Pancreas (tissue), 10 donors: ENCODE results near the gene XKR7. TPM values are rescaled to one million over a fixed set of nuclear protein-coding genes. Genes with fewer than 3 reads are reported as not detected.

Experiments used
- ATAC-seq, 4 donors: fragments of 200-7000 bp; cut with Tn5 transposase; one replicate each; pipeline versions ENCODE4 v1.8.0 to v1.9.1; 2020; ENCODE audit warnings: mild to moderate bottlenecking in 4 of 4, moderate library complexity in 4 of 4
- DNase-seq, 6 donors: peaks; one replicate each; pipeline ENCODE4 v3.0.0-alpha.2; 2020
- FAIRE-seq: peaks from 2 replicates; lab custom pipeline; 2012; peaks lifted over from hg19 to GRCh38; lab: Jason Lieb, UNC
- H3K27ac ChIP-seq, 4 donors: fragments of 200-600 bp; sonication (generic); 1 replicate in 3 of 4; 2 replicates in 1 of 4; pipeline versions ENCODE4 v1.5.0 to v1.8.0; 2020
- H3K27me3 ChIP-seq, 4 donors: fragments of 200-600 bp; one replicate each; pipeline ENCODE4 v1.8.0; 2021
- H3K36me3 ChIP-seq, 3 donors: fragments of 200-600 bp; sonication (generic) in 1 of 3; one replicate each; pipeline versions ENCODE4 v1.5.0 to v1.8.0; 2020 to 2021
- H3K4me1 ChIP-seq, 3 donors: fragments of 200-600 bp; one replicate each; pipeline ENCODE4 v1.8.0; 2021
- H3K4me3 ChIP-seq, 4 donors: fragments of 200-600 bp; sonication (generic) in 2 of 4; one replicate each; pipeline versions ENCODE4 v1.5.0 to v1.8.0; 2020 to 2021
- H3K9me3 ChIP-seq, 4 donors: fragments of 200-600 bp; one replicate each; pipeline ENCODE4 v1.8.0; 2021
- CTCF ChIP-seq, 4 donors: fragments of 200-600 bp; sonication (generic) in 3 of 4; IDR thresholded peaks; one replicate each; pipeline versions ENCODE4 v1.5.0 to v1.8.0; 2021; ENCODE audit warnings: antibody characterized with exemption in 4 of 4
- WGBS, 2 donors: extraction: QIAGEN DNeasy Blood & Tissue Kit; methylation state at CpG; one replicate each; pipeline ENCODE4 v1.1.7; 2013; 5-methylcytosine and 5-hydroxymethylcytosine counted together
- intact Hi-C, 3 donors: fragments of 100-400 bp; cut with DNase I; formaldehyde crosslinking; loops; one replicate each; pipeline versions ENCODE4 v1.11.1 to v1.14.2; 2022
- polyA plus RNA-seq, 2 donors: library from polyadenylated mRNA; stranded (reverse); fragments of 200-250 nt; gene quantifications; one replicate each; pipeline ENCODE4 v1.2.3, GENCODE V29; 2013
- total RNA-seq, 6 donors: library from RNA; stranded (reverse); fragmentation: NEBNext Ultra II Directional in 4 of 6; extraction: Animal tissue kit (Norgen Biotek cat#: 25700) in 4 of 6; gene quantifications; one replicate each; pipeline versions ENCODE4 v1.2.1 to v1.2.4, GENCODE V29; 2021 to 2023
- donor health status: healthy with polysubstance abuse.
- donor health status: DM: no; HTN: no; CAD: no; lungs with moderate emphysema.
- donor health status: DM: no; HTN: no; CAD: no.
- donor health status: control.
- donor health status: control.
- donor health status: Bipolar disorder and iron deficiency.
- donor health status: DM: yes; HTN: yes; CAD: no.
- donor health status: DM: no; HTN: no; CAD: no.
- donor health status: DM: no; HTN: no; CAD: no.
- donor health status: DM: yes; HTN: yes; CAD: no.

The XKR7 gene
- total and polyA plus RNA-seq, 8 donors: 0.05 to 1.2 (median 0.33) TPM

- ATAC-seq: no peak
- 43 to 57% methylated on average over 2 of the region's 2 CpGs for WGBS, 2 donors
These were observed 30.3 kb downstream of the XKR7 start for GRCh38 chr20:31998246-31998645.

GRCh38 chr20:32003325-32003724, 35.4 kb downstream of the XKR7 start:
- no peaks in the 10 kb centered on the region for H3K27me3 ChIP-seq
- TF ChIP-seq CTCF (IDR thresholded peaks at IDR 0.05): no peak
- ATAC-seq: no peak
- no peaks in the 10 kb centered on the region for H3K36me3 ChIP-seq
- no peak for DNase-seq
- H3K9me3 ChIP-seq: no peaks in the 10 kb centered on the region
- H3K27ac ChIP-seq: no peak overlapping the region
- 63 to 74% methylated on average over 2 of the region's 2 CpGs for WGBS, 2 donors
- FAIRE-seq: no peak
- intact Hi-C loops: no loop called here
- H3K4me3 ChIP-seq: no peak overlapping the region
- no peaks in the 10 kb centered on the region for H3K4me1 ChIP-seq

More at GRCh38 chr20:31998246-31998645, 30.3 kb downstream of the XKR7 start:
- Histone ChIP-seq H3K27ac (no peak overlapping the region), H3K4me3 (no peak overlapping the region), H3K36me3 (no peaks in the 10 kb centered on the region), H3K27me3 (no peaks in the 10 kb centered on the region), H3K4me1 (no peaks in the 10 kb centered on the region), H3K9me3 (no peaks in the 10 kb centered on the region)
- FAIRE-seq (no peak), DNase-seq (no peak)
- intact Hi-C loops: no loop called here
- no peak for TF ChIP-seq CTCF (IDR thresholded peaks at IDR 0.05)

- Histone ChIP-seq H3K9me3 (no peaks in the 10 kb centered on the region), H3K27me3 (no peaks in the 10 kb centered on the region), H3K36me3 (no peaks in the 10 kb centered on the region), H3K4me3 (no peak overlapping the region), H3K27ac (no peak overlapping the region), H3K4me1 (no peaks in the 10 kb centered on the region)
- no peak for TF ChIP-seq CTCF (IDR thresholded peaks at IDR 0.05)
- FAIRE-seq: no peak
- no peak for ATAC-seq
- intact Hi-C loops: no loop called here
- no peak for DNase-seq
These were observed 37.0 kb downstream of the XKR7 start for GRCh38 chr20:32004963-32005362.

- H3K4me1 ChIP-seq: no peaks in the 10 kb centered on the region
- WGBS, 2 donors: 80 to 89% methylated on average over 5 of the region's 5 CpGs
- no peaks in the 10 kb centered on the region for H3K9me3 ChIP-seq
- DNase-seq: no peak
- H3K27ac ChIP-seq: no peak overlapping the region
- H3K4me3 ChIP-seq: no peak overlapping the region
- no peak for ATAC-seq
- FAIRE-seq: no peak
- no peaks in the 10 kb centered on the region for H3K36me3 ChIP-seq
- intact Hi-C loops: no loop called here
- H3K27me3 ChIP-seq: no peaks in the 10 kb centered on the region
- TF ChIP-seq CTCF (IDR thresholded peaks at IDR 0.05): no peak
These were observed 38.1 kb downstream of the XKR7 start for GRCh38 chr20:32006053-32006452.

- no peaks in the 10 kb centered on the region for H3K9me3 ChIP-seq
- intact Hi-C loops: no loop called here
- ATAC-seq (no peak), FAIRE-seq (no peak), DNase-seq (no peak)
- peaks cover 0 to 3% (median 0%) of the 10 kb centered on the region in 4 donors for H3K27me3 ChIP-seq
- no peak overlapping the region for H3K4me3 ChIP-seq
- H3K27ac ChIP-seq: no peak overlapping the region
- TF ChIP-seq CTCF (IDR thresholded peaks at IDR 0.05): no peak
- H3K4me1 ChIP-seq: no peaks in the 10 kb centered on the region
- H3K36me3 ChIP-seq: no peaks in the 10 kb centered on the region
- 32 to 38% methylated on average over 8 of the region's 8 CpGs for WGBS, 2 donors
These were observed 39.2 kb downstream of the XKR7 start for GRCh38 chr20:32006841-32007786.
